HEK293 (cell line): ENCODE results near the gene ENDOU.

ENCODE experiments used
- CTCF ChIA-PET: fragments of 350-600 bp; formaldehyde crosslinking; extraction: SDS; loops from one replicate; lab custom pipeline; 2021; ENCODE audit warnings: antibody characterized with exemption; lab: Yijun Ruan, JAX
- POLR2A ChIA-PET: fragments of 300-600 bp; formaldehyde crosslinking; extraction: SDS; loops from one replicate; lab custom pipeline; 2020; ENCODE audit warnings: antibody characterized with exemption, inconsistent platforms; lab: Yijun Ruan, JAX
- H3K27ac ChIP-seq: fragments of 200-500 bp; sonication (Bioruptor generic); 2 replicates; pipeline ENCODE4 v1.5.1; 2014; ENCODE audit warnings: low read depth, low read length, control low read depth, inconsistent platforms; ENCODE audit errors: extremely low read depth
- H3K36me3 ChIP-seq, 2 experiments: fragments of 200-500 bp in 1 of 2; sonication (Bioruptor generic) in 1 of 2; 1 replicate in 1 of 2; 2 replicates in 1 of 2; pipeline ENCODE4 v1.5.1; 2014 to 2017; ENCODE audit warnings: inconsistent platforms in 2 of 2, low read length in 2 of 2; ENCODE audit not compliant: control insufficient read depth in 2 of 2, insufficient read depth in 1 of 2
- H3K4me1 ChIP-seq: fragments of 200-500 bp; sonication (Bioruptor generic); 2 replicates; pipeline ENCODE4 v1.5.1; 2014; ENCODE audit warnings: mild to moderate bottlenecking, low read length, inconsistent platforms; ENCODE audit not compliant: control insufficient read depth, insufficient read depth
- H3K4me3 ChIP-seq: 2 replicates; pipeline ENCODE4 v1.5.1; 2011; ENCODE audit warnings: low read depth, mild to moderate bottlenecking, control low read depth, low read length, moderate library complexity
- H3K9me3 ChIP-seq: fragments of 200-500 bp; sonication (Bioruptor generic); 2 replicates; pipeline ENCODE4 v1.5.1; 2014; ENCODE audit warnings: low read depth, low read length, inconsistent platforms; ENCODE audit not compliant: control insufficient read depth, insufficient read depth
- EGR2 ChIP-seq: fragments of 450-650 bp; formaldehyde crosslinking; IDR thresholded peaks from 2 replicates; pipeline ENCODE4 v1.5.1; 2016; ENCODE audit warnings: low read depth, missing biosample characterization, missing genetic modification characterization
- GLIS1 ChIP-seq: fragments of 450-650 bp; formaldehyde crosslinking; IDR thresholded peaks from 2 replicates; pipeline ENCODE4 v1.5.1; 2016; ENCODE audit warnings: missing biosample characterization, missing genetic modification characterization
- KLF1 ChIP-seq: fragments of 450-650 bp; formaldehyde crosslinking; IDR thresholded peaks from 2 replicates; pipeline ENCODE4 v1.5.1; 2016; ENCODE audit warnings: missing biosample characterization, missing genetic modification characterization
- MEIS1 ChIP-seq: sonication (generic); formaldehyde crosslinking; IDR thresholded peaks from 2 replicates; pipeline ENCODE4 v1.8.1; 2022; ENCODE audit warnings: missing genetic modification reagents, mild to moderate bottlenecking, borderline replicate concordance
- PRDM1 ChIP-seq: fragments of 450-650 bp; formaldehyde crosslinking; IDR thresholded peaks from 2 replicates; pipeline ENCODE4; 2016; ENCODE audit warnings: missing biosample characterization, missing genetic modification characterization
- PRDM4 ChIP-seq: fragments of 450-650 bp; formaldehyde crosslinking; IDR thresholded peaks from 2 replicates; pipeline ENCODE4 v1.5.1; 2017; ENCODE audit warnings: missing biosample characterization, missing genetic modification characterization
- ZFHX2 ChIP-seq: fragments of 450-650 bp; formaldehyde crosslinking; conservative IDR thresholded peaks from 2 replicates; pipeline ENCODE4 v1.5.1; 2016; ENCODE audit warnings: missing biosample characterization, missing genetic modification characterization
- ZNF473 ChIP-seq: fragments of 450-650 bp; formaldehyde crosslinking; IDR thresholded peaks from 2 replicates; pipeline ENCODE4 v1.5.1; 2017; ENCODE audit warnings: missing biosample characterization, missing genetic modification characterization
- ZNF544 ChIP-seq: fragments of 450-650 bp; formaldehyde crosslinking; IDR thresholded peaks from 2 replicates; pipeline ENCODE4 v1.5.0; 2017; ENCODE audit warnings: missing biosample characterization, missing genetic modification characterization
- ZNF548 ChIP-seq: fragments of 450-650 bp; formaldehyde crosslinking; IDR thresholded peaks from 2 replicates; pipeline ENCODE4 v1.5.1; 2016; ENCODE audit warnings: missing biosample characterization, missing genetic modification characterization
- ZNF571 ChIP-seq: fragments of 450-650 bp; formaldehyde crosslinking; IDR thresholded peaks from 2 replicates; pipeline ENCODE4 v1.5.0; 2017; ENCODE audit warnings: missing biosample characterization, missing genetic modification characterization
- ZNF654 ChIP-seq: fragments of 450-650 bp; formaldehyde crosslinking; IDR thresholded peaks from 2 replicates; pipeline ENCODE4 v1.5.1; 2016; ENCODE audit warnings: low read depth, missing biosample characterization, missing genetic modification characterization
- ZNF830 ChIP-seq: fragments of 450-650 bp; IDR thresholded peaks from 2 replicates; pipeline ENCODE4 v1.5.0; 2018; ENCODE audit warnings: missing biosample characterization, missing genetic modification characterization, low read depth, mild to moderate bottlenecking, moderate library complexity
- TF ChIP-seq, protein P1 (sequence below): fragments of 450-650 bp; formaldehyde crosslinking; IDR thresholded peaks from 2 replicates; pipeline ENCODE4 v1.5.1; 2016; ENCODE audit warnings: missing biosample characterization, missing genetic modification characterization

Gene ENDOU

DNA sequence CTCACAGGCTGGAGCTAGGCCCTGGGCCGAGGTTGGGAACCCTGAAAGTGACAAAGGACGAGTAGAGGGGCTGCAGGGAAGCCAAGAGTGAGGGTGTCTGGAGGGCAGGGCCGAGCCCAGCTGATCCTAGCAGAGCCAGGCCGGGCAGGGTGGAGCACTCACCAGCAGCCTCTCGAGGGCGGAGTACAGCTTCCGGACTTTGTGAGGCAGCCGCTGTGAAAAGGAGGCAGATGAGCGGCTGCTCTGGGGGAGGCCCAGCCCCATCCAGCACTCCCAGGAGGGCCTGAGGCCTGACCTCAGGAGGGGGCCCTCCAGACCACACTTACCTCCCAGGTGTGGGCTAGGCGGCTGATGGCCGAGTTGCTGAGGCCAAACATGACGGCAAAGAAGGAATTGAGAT lies 14.7 kb upstream of the ENDOU start:
- H3K9me3 ChIP-seq, result no peaks in the 10 kb centered on the region
- no peaks in the 10 kb centered on the region for H3K4me1 ChIP-seq
- ChIA-PET CTCF (interaction anchor here (0.5 to 13.5 kb wide), 6 partner anchors 17 to 1678 kb away, joined by 3 to 784 read pairs (median 252); partner anchors contain the start of genes ENDOU, RAPGEF3 and SLC48A1), POLR2A (interaction anchor here (1.5 kb wide), 1 partner anchor 23 kb away, joined by 3 read pairs; no protein-coding TSS in a partner anchor)
- no peaks in the 10 kb centered on the region for H3K36me3 ChIP-seq
- no peak overlapping the region for H3K27ac ChIP-seq
- TF ChIP-seq GLIS1, result peak; percentile 23; the same call in 1 of the 2 replicates
- TF ChIP-seq KLF1, result peak; percentile 52; the same call in 1 of the 2 replicates
- TF ChIP-seq ZNF654 (tag by site-specific recombination), result no peak
- no peak overlapping the region for H3K4me3 ChIP-seq

DNA sequence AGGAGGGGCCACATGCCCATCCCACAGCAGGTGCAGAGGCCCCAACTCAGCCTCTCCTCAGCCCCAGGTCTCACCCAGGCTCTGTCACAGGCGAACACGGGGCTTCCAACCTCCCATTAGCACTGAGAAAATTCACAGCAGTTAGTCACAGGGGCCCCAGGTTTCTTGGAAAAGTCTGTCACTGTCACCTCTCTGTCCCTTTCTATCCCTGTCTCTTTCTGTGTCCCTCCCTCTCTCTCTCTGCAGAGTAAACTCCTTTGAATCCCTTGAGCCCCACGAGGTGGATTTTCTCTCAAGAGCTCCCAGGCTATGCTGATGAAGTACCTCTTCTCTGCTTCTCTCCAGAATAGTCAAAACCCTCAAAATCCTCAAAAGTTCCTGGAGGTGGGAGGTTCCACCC lies 14.0 kb upstream of the ENDOU start:
- no peaks in the 10 kb centered on the region for H3K4me1 ChIP-seq
- no peaks in the 10 kb centered on the region for H3K36me3 ChIP-seq
- no peaks in the 10 kb centered on the region for H3K9me3 ChIP-seq
- ChIA-PET POLR2A (no interaction called here), CTCF (interaction anchor here (0.6 to 13.5 kb wide), 5 partner anchors 16 to 197 kb away, joined by 5 to 784 read pairs (median 264); partner anchors contain the start of genes ENDOU, RAPGEF3 and SLC48A1)
- TF ChIP-seq ZNF571 (tag by site-specific recombination) (no peak), ZNF548 (tag by site-specific recombination) (no peak), PRDM1 (tag by site-specific recombination) (peak; percentile 28; the same call in 1 of the 2 replicates), PRDM4 (tag by site-specific recombination) (no peak)
- H3K4me3 ChIP-seq, result no peak overlapping the region
- no peak overlapping the region for H3K27ac ChIP-seq

- TF ChIP-seq MEIS1 (no peak), EGR2 (tag by site-specific recombination) (peak; percentile 55; the same call in 1 of the 2 replicates), ZFHX2 (tag by site-specific recombination) (peak; percentile 47), ZNF571 (tag by site-specific recombination) (no peak), ZNF473 (tag by site-specific recombination) (no peak)
- H3K4me3 ChIP-seq, result no peak overlapping the region
- H3K27ac ChIP-seq, result no peak overlapping the region
- no peaks in the 10 kb centered on the region for H3K9me3 ChIP-seq
- POLR2A ChIA-PET, result interaction anchor here (1.4 kb wide), 1 partner anchor 30 kb away, joined by 4 read pairs; no protein-coding TSS in a partner anchor
- CTCF ChIA-PET, result interaction anchor here (1.3 to 13.5 kb wide), 4 partner anchors 15 to 99 kb away, joined by 4 to 784 read pairs (median 297); partner anchors contain the start of genes ENDOU, RAPGEF3 and SLC48A1
- H3K4me1 ChIP-seq, result no peaks in the 10 kb centered on the region
- no peaks in the 10 kb centered on the region for H3K36me3 ChIP-seq
Measured at GRCh38 chr12:47737936-47738594, 12.8 kb upstream of the ENDOU start.

- Histone ChIP-seq H3K9me3 (no peaks in the 10 kb centered on the region), H3K4me3 (no peak overlapping the region), H3K4me1 (no peaks in the 10 kb centered on the region), H3K36me3 (no peaks in the 10 kb centered on the region), H3K27ac (no peak overlapping the region)
- POLR2A ChIA-PET, result interaction anchor here (0.7 to 1.4 kb wide), 5 partner anchors 12 to 945 kb away, joined by 3 to 4 read pairs (median 3); partner anchors contain the start of genes ENDOU, KANSL2 and RPAP3
- CTCF ChIA-PET, result interaction anchor here (0.7 to 13.5 kb wide), 4 partner anchors 8 to 101 kb away, joined by 3 to 784 read pairs (median 6); partner anchors contain the start of gene SLC48A1
- TF ChIP-seq ZNF544 (tag by site-specific recombination) (no peak), ZNF830 (tag by site-specific recombination) (no peak), PRDM4 (tag by site-specific recombination) (no peak)
- TF ChIP-seq, protein P1, sequence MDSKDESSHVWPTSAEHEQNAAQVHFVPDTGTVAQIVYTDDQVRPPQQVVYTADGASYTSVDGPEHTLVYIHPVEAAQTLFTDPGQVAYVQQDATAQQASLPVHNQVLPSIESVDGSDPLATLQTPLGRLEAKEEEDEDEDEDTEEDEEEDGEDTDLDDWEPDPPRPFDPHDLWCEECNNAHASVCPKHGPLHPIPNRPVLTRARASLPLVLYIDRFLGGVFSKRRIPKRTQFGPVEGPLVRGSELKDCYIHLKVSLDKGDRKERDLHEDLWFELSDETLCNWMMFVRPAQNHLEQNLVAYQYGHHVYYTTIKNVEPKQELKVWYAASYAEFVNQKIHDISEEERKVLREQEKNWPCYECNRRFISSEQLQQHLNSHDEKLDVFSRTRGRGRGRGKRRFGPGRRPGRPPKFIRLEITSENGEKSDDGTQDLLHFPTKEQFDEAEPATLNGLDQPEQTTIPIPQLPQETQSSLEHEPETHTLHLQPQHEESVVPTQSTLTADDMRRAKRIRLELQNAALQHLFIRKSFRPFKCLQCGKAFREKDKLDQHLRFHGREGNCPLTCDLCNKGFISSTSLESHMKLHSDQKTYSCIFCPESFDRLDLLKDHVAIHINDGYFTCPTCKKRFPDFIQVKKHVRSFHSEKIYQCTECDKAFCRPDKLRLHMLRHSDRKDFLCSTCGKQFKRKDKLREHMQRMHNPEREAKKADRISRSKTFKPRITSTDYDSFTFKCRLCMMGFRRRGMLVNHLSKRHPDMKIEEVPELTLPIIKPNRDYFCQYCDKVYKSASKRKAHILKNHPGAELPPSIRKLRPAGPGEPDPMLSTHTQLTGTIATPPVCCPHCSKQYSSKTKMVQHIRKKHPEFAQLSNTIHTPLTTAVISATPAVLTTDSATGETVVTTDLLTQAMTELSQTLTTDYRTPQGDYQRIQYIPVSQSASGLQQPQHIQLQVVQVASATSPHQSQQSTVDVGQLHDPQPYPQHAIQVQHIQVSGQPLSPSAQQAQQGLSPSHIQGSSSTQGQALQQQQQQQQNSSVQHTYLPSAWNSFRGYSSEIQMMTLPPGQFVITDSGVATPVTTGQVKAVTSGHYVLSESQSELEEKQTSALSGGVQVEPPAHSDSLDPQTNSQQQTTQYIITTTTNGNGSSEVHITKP (tag by site-specific recombination), result peak; percentile 32; the same call in 1 of the 2 replicates
Measured at GRCh38 chr12:47736877-47737676, 11.8 kb upstream of the ENDOU start.
